Esophagus squamous epithelium (tissue), 5 donors: ENCODE data around the gene ANGPT4. TPM values are rescaled to one million over a fixed set of nuclear protein-coding genes. Genes with fewer than 3 reads are reported as not detected.

Source experiments
- DNase-seq: peaks from one replicate; lab custom pipeline; 2025; lab: John Stamatoyannopoulos, UW
- H3K27ac ChIP-seq, 4 donors: fragments of 200-600 bp; sonication (generic); one replicate each; pipeline ENCODE4 v1.5.1; 2016 to 2019; ENCODE audit warnings: mild to moderate bottlenecking in 1 of 4
- H3K27me3 ChIP-seq, 4 donors: fragments of 200-600 bp; sonication (generic); 1 replicate in 3 of 4; 2 replicates in 1 of 4; pipeline versions ENCODE4 v1.5.1 to v1.6.0; 2017 to 2021; ENCODE audit warnings: antibody characterized with exemption in 1 of 4
- H3K36me3 ChIP-seq, 3 donors: fragments of 200-600 bp; sonication (generic); one replicate each; pipeline ENCODE4 v1.5.1; 2016 to 2019
- H3K4me1 ChIP-seq, 3 donors: fragments of 200-600 bp; sonication (generic); one replicate each; pipeline ENCODE4 v1.5.1; 2017 to 2019
- H3K4me3 ChIP-seq, 4 donors: fragments of 200-600 bp; sonication (generic); 1 replicate in 3 of 4; 2 replicates in 1 of 4; pipeline ENCODE4 v1.5.1; 2016 to 2019; ENCODE audit warnings: mild to moderate bottlenecking in 2 of 4, moderate library complexity in 1 of 4
- H3K9me3 ChIP-seq, 3 donors: fragments of 200-600 bp; sonication (generic); one replicate each; pipeline ENCODE4 v1.5.1; 2016 to 2019
- POLR2A ChIP-seq, 4 donors: fragments of 450-650 bp; IDR thresholded peaks; one replicate each; pipeline ENCODE4 v1.6.1; 2017; ENCODE audit warnings: antibody characterized with exemption in 4 of 4, mild to moderate bottlenecking in 4 of 4, moderate library complexity in 3 of 4
- WGBS, 2 donors: methylation state at CpG; one replicate each; pipeline ENCODE4 v1.1.5; 2018; 5-methylcytosine and 5-hydroxymethylcytosine counted together
- intact Hi-C: fragments of 100-400 bp; cut with DNase I; formaldehyde crosslinking; loops from one replicate; pipeline ENCODE4 v1.15.0; 2022
- total RNA-seq, 4 donors: library from RNA; depleted of rRNA; stranded (reverse); fragments of >200 nt; gene quantifications; one replicate each; pipeline ENCODE4 v1.1.0, GENCODE V29; 2016
- TF ChIP-seq, protein P1 (sequence below), 6 experiments: fragments of 450-650 bp in 4 of 6; fragments of 200-600 bp in 2 of 6; sonication (generic) in 2 of 6; IDR thresholded peaks; one replicate each; pipeline ENCODE4 v1.5.1; 2016 to 2019; ENCODE audit warnings: antibody characterized with exemption in 6 of 6, mild to moderate bottlenecking in 4 of 6, moderate library complexity in 4 of 6
- donor health status: DM: yes; HTN: yes; CAD: no.

ANGPT4 gene
- total RNA-seq, 4 donors from 2014 or later: under 0.01 to 0.38 (median 0.09) TPM; not detected in 1

DNA sequence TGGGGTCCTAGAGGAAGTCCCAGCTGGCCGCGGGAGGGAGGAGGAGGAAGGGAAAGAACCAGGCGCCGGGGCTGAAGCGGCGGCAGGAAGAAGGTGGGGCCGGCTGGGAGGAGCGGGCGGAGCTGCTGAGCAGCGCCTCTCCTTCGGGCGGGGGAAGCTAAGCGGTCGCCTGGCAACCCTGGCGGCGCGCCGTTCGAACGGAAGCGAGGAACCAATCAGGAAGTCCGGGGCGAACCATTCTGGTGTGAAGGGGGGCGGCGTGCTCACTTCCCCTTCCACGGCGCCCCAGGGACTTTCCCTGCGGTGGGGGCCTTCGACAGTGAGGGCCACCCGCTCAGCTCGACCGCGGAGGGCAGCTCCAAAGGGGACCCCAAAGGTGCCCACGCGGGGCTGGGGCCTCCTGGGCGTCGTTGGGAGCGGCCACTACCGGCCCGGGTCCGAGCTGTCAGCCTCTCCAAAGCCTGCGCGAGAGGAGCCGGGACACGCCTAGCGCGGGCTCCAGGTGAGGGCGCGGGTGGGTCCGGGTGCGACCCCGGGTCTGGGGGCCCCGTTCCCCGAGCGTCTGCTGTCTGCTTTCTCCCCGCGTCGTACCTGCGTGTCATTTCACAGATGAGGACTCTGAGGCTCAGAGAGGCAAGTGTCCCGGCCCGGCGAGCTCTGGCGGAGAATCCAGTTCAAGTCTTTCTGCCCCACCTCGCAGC, 82.5 kb downstream of the ANGPT4 start, which contains the start of gene FAM110A:
Gene FAM110A, plus strand, starts transcription at position 266 of the 701 bp plus-strand sequence. CDS start 11,090 bp downstream, outside the sequence.
- Histone ChIP-seq H3K4me3 (peak within 1 kb of the TSS; percentile 71 to 93 (median 80)), H3K36me3 (no peaks in the 10 kb centered on the region), H3K4me1 (peaks cover 16 to 60% (median 21%) of the 10 kb centered on the region in 3 donors), H3K27ac (peak within 1 kb of the TSS; percentile 88 to 91 (median 88)), H3K27me3 (no peaks in the 10 kb centered on the region), H3K9me3 (no peaks in the 10 kb centered on the region)
- peak; percentile 80 for DNase-seq
- intact Hi-C loops: no loop called here
- TF ChIP-seq, protein P1, sequence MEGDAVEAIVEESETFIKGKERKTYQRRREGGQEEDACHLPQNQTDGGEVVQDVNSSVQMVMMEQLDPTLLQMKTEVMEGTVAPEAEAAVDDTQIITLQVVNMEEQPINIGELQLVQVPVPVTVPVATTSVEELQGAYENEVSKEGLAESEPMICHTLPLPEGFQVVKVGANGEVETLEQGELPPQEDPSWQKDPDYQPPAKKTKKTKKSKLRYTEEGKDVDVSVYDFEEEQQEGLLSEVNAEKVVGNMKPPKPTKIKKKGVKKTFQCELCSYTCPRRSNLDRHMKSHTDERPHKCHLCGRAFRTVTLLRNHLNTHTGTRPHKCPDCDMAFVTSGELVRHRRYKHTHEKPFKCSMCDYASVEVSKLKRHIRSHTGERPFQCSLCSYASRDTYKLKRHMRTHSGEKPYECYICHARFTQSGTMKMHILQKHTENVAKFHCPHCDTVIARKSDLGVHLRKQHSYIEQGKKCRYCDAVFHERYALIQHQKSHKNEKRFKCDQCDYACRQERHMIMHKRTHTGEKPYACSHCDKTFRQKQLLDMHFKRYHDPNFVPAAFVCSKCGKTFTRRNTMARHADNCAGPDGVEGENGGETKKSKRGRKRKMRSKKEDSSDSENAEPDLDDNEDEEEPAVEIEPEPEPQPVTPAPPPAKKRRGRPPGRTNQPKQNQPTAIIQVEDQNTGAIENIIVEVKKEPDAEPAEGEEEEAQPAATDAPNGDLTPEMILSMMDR (IDR thresholded peaks at IDR 0.05): no peak
- TF ChIP-seq POLR2A (IDR thresholded peaks at IDR 0.05): peak in 2 of 4 donors; percentile 31 to 45
- 0% methylated on average over 2 to 8 of the region's 64 CpGs for WGBS, 2 donors

DNA sequence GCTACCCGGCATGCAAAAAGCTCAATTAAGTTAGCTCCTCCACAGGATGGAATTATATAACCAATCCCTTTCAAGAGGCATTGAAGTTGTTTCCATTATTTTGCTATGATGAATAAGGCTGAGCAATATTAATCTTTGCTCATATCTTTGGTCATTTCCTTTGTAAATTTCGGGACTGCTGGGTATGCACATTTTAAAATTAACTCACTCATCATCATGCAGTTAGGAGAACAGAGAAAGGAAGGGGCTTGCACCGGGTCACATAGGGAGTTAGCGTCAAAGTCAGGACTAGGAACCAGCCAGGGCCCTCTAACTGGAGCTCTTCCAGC, 83.0 kb downstream of the ANGPT4 start:
- H3K4me3 ChIP-seq: peak overlapping the region; percentile 71 to 93 (median 80)
- no peaks in the 10 kb centered on the region for H3K9me3 ChIP-seq
- TF ChIP-seq, protein P1 (IDR thresholded peaks at IDR 0.05): no peak
- TF ChIP-seq POLR2A (IDR thresholded peaks at IDR 0.05): no peak
- peak overlapping the region; percentile 88 to 91 (median 88) for H3K27ac ChIP-seq
- H3K36me3 ChIP-seq: no peaks in the 10 kb centered on the region
- intact Hi-C loops: no loop called here
- 0 to 5% methylated on average over 4 of the region's 4 CpGs for WGBS, 2 donors
- peaks cover 16 to 57% (median 21%) of the 10 kb centered on the region in 3 donors for H3K4me1 ChIP-seq
- H3K27me3 ChIP-seq: no peaks in the 10 kb centered on the region
- no peak for DNase-seq

DNA sequence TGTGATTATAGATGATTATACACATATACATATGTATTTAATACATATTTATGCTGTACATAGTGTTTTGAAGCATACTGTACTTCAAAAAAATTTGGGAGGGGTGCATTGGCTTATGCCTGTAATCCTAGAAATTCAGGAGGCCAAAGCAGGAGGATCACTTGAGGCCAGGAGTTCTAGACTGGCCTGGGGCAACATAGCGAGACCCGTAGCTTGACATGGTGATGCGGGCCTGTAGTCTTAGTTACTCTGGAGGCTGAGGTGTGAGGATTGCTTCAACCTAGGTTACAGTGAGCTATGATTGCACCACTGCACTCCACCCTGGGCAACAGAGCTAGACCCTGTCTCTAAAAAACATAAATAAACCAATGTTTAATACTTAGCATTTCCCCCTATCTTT, 84.2 kb downstream of the ANGPT4 start:
- intact Hi-C loops: no loop called here
- TF ChIP-seq, protein P1 (IDR thresholded peaks at IDR 0.05): no peak
- no peaks in the 10 kb centered on the region for H3K27me3 ChIP-seq
- no peaks in the 10 kb centered on the region for H3K36me3 ChIP-seq
- peaks cover 16 to 46% (median 21%) of the 10 kb centered on the region in 3 donors for H3K4me1 ChIP-seq
- no peak overlapping the region for H3K27ac ChIP-seq
- no peak for DNase-seq
- whole genome bisulfite sequencing, 2 donors: 92 to 95% methylated on average over 3 of the region's 3 CpGs
- no peak overlapping the region for H3K4me3 ChIP-seq
- H3K9me3 ChIP-seq: no peaks in the 10 kb centered on the region

DNA sequence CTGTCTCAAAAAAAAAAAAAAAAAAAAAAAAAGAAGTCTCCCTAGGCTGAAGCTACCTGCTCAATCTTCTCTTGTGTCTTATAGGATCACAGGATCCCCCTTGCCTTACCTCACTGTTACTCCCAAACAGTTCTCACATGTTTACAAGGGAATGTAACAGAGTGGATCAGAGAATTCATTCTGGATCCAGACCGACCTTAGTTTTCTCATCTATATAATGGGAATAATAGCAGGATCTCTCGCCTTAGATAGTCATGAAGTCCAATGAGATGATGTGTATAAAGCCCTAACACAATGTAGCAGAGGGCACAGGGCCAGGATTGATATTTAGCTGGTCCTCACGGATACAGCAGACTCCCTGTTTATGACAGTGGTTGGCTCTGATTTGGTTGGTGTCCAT, 84.9 kb downstream of the ANGPT4 start:
- Histone ChIP-seq H3K27me3 (no peaks in the 10 kb centered on the region), H3K4me1 (peaks cover 16 to 41% (median 19%) of the 10 kb centered on the region in 3 donors), H3K27ac (no peak overlapping the region), H3K36me3 (no peaks in the 10 kb centered on the region), H3K4me3 (no peak overlapping the region), H3K9me3 (no peaks in the 10 kb centered on the region)
- no peak for DNase-seq
- 81 to 84% methylated on average over 3 of the region's 3 CpGs for whole genome bisulfite sequencing, 2 donors
- intact Hi-C loops: no loop called here
- TF ChIP-seq, protein P1 (IDR thresholded peaks at IDR 0.05): no peak
- TF ChIP-seq POLR2A (IDR thresholded peaks at IDR 0.05): no peak

DNA sequence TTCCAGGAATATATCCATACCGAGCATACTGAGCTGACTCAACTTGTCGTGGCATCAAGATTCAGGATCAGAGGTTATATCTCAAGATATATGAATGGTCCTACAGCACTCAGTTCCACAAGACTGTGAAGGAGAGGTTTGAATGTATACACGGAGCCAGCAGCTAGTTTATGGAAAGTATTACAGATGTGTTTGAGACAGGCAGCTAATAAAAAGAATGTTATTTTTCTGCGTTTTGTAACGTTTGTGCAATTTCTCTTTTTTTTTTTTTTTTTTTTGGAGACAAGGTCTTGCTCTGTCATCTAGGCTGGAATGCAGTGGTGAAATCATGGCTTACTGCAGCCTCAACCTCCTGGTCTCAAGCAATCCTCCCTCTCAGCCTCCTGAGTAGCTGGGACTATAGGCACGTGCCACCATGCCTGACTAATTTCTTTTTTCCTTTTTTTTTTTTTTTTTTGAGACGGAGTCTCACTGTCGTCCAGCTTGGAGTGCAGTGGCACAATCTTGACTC, 86.1 kb downstream of the ANGPT4 start:
- intact Hi-C loops: no loop called here
- no peaks in the 10 kb centered on the region for H3K27me3 ChIP-seq
- H3K27ac ChIP-seq: no peak overlapping the region
- no peak for DNase-seq
- no peaks in the 10 kb centered on the region for H3K9me3 ChIP-seq
- peaks cover 9 to 29% (median 9%) of the 10 kb centered on the region in 3 donors for H3K4me1 ChIP-seq
- no peak for TF ChIP-seq POLR2A (IDR thresholded peaks at IDR 0.05)
- TF ChIP-seq, protein P1 (IDR thresholded peaks at IDR 0.05): no peak
- 67 to 73% methylated on average over 6 to 8 of the region's 8 CpGs for WGBS, 2 donors
- H3K36me3 ChIP-seq: no peaks in the 10 kb centered on the region
- no peak overlapping the region for H3K4me3 ChIP-seq
